ENCODE measurements around the gene EZR. TPM values are rescaled to one million over a fixed set of nuclear protein-coding genes. Genes with fewer than 3 reads are reported as not detected.
A peak's percentile ranks its signal among the peaks of the same experiment; 100 is the strongest.

Gene EZR
- total and polyA plus RNA-seq, 4 experiments from 2014 or later: 260 to 277 (median 266) TPM

DNA sequence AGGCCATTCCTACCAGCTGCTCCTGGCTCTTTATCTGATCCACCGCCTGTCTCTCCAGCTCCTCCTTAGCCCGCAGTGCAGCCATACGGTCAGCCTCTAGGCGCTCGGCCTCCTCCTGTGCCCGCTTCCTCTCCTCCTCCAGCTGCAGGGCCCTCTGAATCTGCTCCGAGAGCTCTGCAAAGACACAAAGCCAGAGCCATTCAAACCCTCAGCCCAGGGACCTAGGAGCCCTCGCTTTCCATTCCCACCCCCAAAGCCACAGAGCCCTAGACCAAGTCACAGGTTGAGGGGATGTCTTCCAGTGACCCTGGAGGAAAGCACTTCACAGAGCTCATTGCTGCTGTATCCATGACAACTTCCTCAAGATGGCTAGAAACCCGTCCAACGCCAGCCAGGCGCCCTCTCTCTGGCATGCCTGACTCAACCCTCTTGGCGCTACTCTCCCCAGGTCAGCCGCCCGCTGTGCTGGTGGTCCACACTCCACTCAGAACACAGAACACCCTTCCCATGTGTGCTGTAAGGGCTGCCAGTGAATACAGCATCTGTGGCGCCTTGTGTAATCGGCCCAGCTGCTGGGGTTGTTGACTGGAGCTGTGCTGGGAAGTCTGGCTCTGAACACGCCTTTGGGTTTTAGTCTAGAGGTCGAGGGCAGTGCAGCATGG lies 49.3 kb downstream of the EZR start:
- peak overlapping the region; percentile 69 to 94 (median 89) for H3K27ac Mint-ChIP-seq
- peaks cover 94% of the 10 kb centered on the region for H3K36me3 ChIP-seq (ENCODE audit: insufficient read depth, low read length)
- H3K4me3 ChIP-seq (ENCODE audit: low read length in 2 of 2): no peak overlapping the region
- peaks cover 0 to 10% (median 0%) of the 10 kb centered on the region in 8 donors for H3K9me3 Mint-ChIP-seq
- H3K27ac ChIP-seq (ENCODE audit: low read depth, low read length): no peak overlapping the region
- intact Hi-C loops (cut with micrococcal nuclease): no loop called here
- POLR2A ChIA-PET (ENCODE audit: partially characterized antibody): interaction anchor here (0.8 to 1.2 kb wide), 3 partner anchors 11 to 48 kb away, joined by 3 read pairs; no protein-coding TSS in a partner anchor
- peaks cover 31 to 58% (median 41%) of the 10 kb centered on the region in 4 donors for H3K4me1 Mint-ChIP-seq
- peaks cover 83 to 98% of the 10 kb centered on the region in 2 donors for H3K36me3 Mint-ChIP-seq
- H3K4me3 Mint-ChIP-seq: peak overlapping the region in 3 of 8 donors; percentile 17 to 68 (median 39)
- H3K4me1 ChIP-seq (ENCODE audit: insufficient read depth, low read length): peaks cover 42% of the 10 kb centered on the region
- DNase-seq: peak in 1 of 5 donors; percentile 2
- CTCF ChIA-PET (ENCODE audit: partially characterized antibody): interaction anchor here (0.6 to 2.7 kb wide), 4 partner anchors 22 to 790 kb away, joined by 3 to 10 read pairs (median 5); no protein-coding TSS in a partner anchor
- H3K9me3 ChIP-seq (ENCODE audit: control insufficient read depth in 1 of 2, low read length in 2 of 2): no peaks in the 10 kb centered on the region
- no peaks in the 10 kb centered on the region for H3K27me3 ChIP-seq (ENCODE audit: insufficient read depth, low read length)
- H3K27me3 Mint-ChIP-seq: no peaks in the 10 kb centered on the region

GRCh38 chr6:158769234-158769770 lies 49.9 kb downstream of the EZR start:
- intact Hi-C loops (cut with micrococcal nuclease): no loop called here

DNA sequence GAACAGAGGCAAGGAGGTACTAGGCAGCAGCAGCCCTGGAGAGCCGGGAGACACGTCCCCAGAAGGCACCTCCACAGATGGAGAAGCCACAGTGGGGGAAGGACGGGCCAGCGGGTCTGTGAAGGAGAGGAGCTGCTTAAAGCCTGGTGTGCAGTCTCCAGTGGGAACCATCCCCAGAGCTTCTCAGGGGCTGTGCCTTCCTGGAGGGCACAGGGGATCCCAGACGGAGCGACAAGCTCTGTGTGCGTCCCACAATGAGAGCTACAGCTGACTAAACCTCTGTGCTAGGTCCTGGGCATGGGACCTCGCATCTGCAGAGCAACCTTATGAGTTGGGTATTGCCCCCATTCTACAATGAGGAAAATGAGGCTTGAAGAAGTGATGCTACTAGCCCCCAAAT lies 50.7 kb downstream of the EZR start:
- peak in 1 of 5 donors; percentile 6 for DNase-seq
- Histone ChIP-seq H3K36me3 (ENCODE audit: insufficient read depth, low read length) (peaks cover 82% of the 10 kb centered on the region), H3K4me3 (ENCODE audit: low read length in 2 of 2) (no peak overlapping the region), H3K27me3 (ENCODE audit: insufficient read depth, low read length) (no peaks in the 10 kb centered on the region), H3K9me3 (ENCODE audit: control insufficient read depth in 1 of 2, low read length in 2 of 2) (no peaks in the 10 kb centered on the region), H3K27ac (ENCODE audit: low read depth, low read length) (no peak overlapping the region), H3K4me1 (ENCODE audit: insufficient read depth, low read length) (peaks cover 28% of the 10 kb centered on the region)
- POLR2A ChIA-PET (ENCODE audit: partially characterized antibody): interaction anchor here (1.0 to 1.5 kb wide), 5 partner anchors 9 to 231 kb away, joined by 3 to 4 read pairs (median 3); partner anchors contain the start of genes EZR and RSPH3
- Mint-ChIP-seq H3K27ac (peak overlapping the region in 4 of 7 donors; percentile 72 to 90 (median 82)), H3K27me3 (no peaks in the 10 kb centered on the region), H3K9me3 (peaks cover 0 to 10% (median 0%) of the 10 kb centered on the region in 8 donors), H3K4me3 (peak overlapping the region in 1 of 8 donors; percentile 30), H3K4me1 (peaks cover 22 to 53% (median 31%) of the 10 kb centered on the region in 4 donors), H3K36me3 (peaks cover 75 to 98% of the 10 kb centered on the region in 2 donors)
- intact Hi-C loops (cut with micrococcal nuclease): no loop called here
- CTCF ChIA-PET (ENCODE audit: partially characterized antibody): interaction anchor here (0.8 to 2.2 kb wide), 3 partner anchors 10 to 202 kb away, joined by 4 to 7 read pairs (median 4); no protein-coding TSS in a partner anchor

More at GRCh38 chr6:158769234-158769770, 49.9 kb downstream of the EZR start:
- DNase-seq: peak in 1 of 5 donors; percentile 6
- H3K27ac Mint-ChIP-seq: peak overlapping the region; percentile 69 to 90 (median 82)
- H3K9me3 Mint-ChIP-seq: peaks cover 0 to 10% (median 0%) of the 10 kb centered on the region in 8 donors
- Histone ChIP-seq H3K36me3 (ENCODE audit: insufficient read depth, low read length) (peaks cover 89% of the 10 kb centered on the region), H3K27me3 (ENCODE audit: insufficient read depth, low read length) (no peaks in the 10 kb centered on the region), H3K27ac (ENCODE audit: low read depth, low read length) (no peak overlapping the region), H3K4me1 (ENCODE audit: insufficient read depth, low read length) (peaks cover 37% of the 10 kb centered on the region), H3K4me3 (ENCODE audit: low read length in 2 of 2) (no peak overlapping the region), H3K9me3 (ENCODE audit: control insufficient read depth in 1 of 2, low read length in 2 of 2) (no peaks in the 10 kb centered on the region)
- no peaks in the 10 kb centered on the region for H3K27me3 Mint-ChIP-seq
- peaks cover 79 to 98% of the 10 kb centered on the region in 2 donors for H3K36me3 Mint-ChIP-seq
- ChIA-PET CTCF (ENCODE audit: partially characterized antibody) (interaction anchor here (0.6 to 2.2 kb wide), 3 partner anchors 201 to 789 kb away, joined by 3 to 7 read pairs (median 3); no protein-coding TSS in a partner anchor), POLR2A (ENCODE audit: partially characterized antibody) (interaction anchor here (0.8 to 1.5 kb wide), 6 partner anchors 8 to 50 kb away, joined by 3 read pairs; partner anchors contain the start of gene EZR)
- H3K4me1 Mint-ChIP-seq: peaks cover 26 to 58% (median 37%) of the 10 kb centered on the region in 4 donors
- H3K4me3 Mint-ChIP-seq: peak overlapping the region in 3 of 8 donors; percentile 29 to 68 (median 47)

GRCh38 chr6:158767709-158768108 lies 51.5 kb downstream of the EZR start:
- POLR2A ChIA-PET (ENCODE audit: partially characterized antibody): interaction anchor here (1.3 kb wide), 1 partner anchor 232 kb away, joined by 4 read pairs; the partner anchor contains the start of gene RSPH3
- Histone ChIP-seq H3K36me3 (ENCODE audit: insufficient read depth, low read length) (peaks cover 81% of the 10 kb centered on the region), H3K9me3 (ENCODE audit: control insufficient read depth in 1 of 2, low read length in 2 of 2) (no peaks in the 10 kb centered on the region), H3K4me1 (ENCODE audit: insufficient read depth, low read length) (peaks cover 21% of the 10 kb centered on the region), H3K4me3 (ENCODE audit: low read length in 2 of 2) (no peak overlapping the region), H3K27me3 (ENCODE audit: insufficient read depth, low read length) (no peaks in the 10 kb centered on the region), H3K27ac (ENCODE audit: low read depth, low read length) (no peak overlapping the region)
- peak in 1 of 5 donors; percentile 7 for DNase-seq
- Mint-ChIP-seq H3K4me3 (peak overlapping the region in 1 of 8 donors; percentile 46), H3K36me3 (peaks cover 72 to 98% of the 10 kb centered on the region in 2 donors), H3K4me1 (peaks cover 15 to 46% (median 24%) of the 10 kb centered on the region in 4 donors), H3K9me3 (peaks cover 0 to 10% (median 0%) of the 10 kb centered on the region in 8 donors), H3K27ac (peak overlapping the region in 4 of 7 donors; percentile 62 to 90 (median 77)), H3K27me3 (no peaks in the 10 kb centered on the region)
- CTCF ChIA-PET (ENCODE audit: partially characterized antibody): interaction anchor here (0.8 to 2.2 kb wide), 3 partner anchors 9 to 202 kb away, joined by 3 to 7 read pairs (median 4); no protein-coding TSS in a partner anchor
- intact Hi-C loops (cut with micrococcal nuclease): no loop called here

GRCh38 chr6:158766621-158767455 lies 52.3 kb downstream of the EZR start:
- H3K36me3 Mint-ChIP-seq: peaks cover 75 to 98% of the 10 kb centered on the region in 2 donors
- no peaks in the 10 kb centered on the region for H3K27me3 Mint-ChIP-seq
- H3K4me3 ChIP-seq (ENCODE audit: low read length in 2 of 2): no peak overlapping the region
- DNase-seq: no peak
- intact Hi-C loops (cut with micrococcal nuclease): no loop called here
- no peak overlapping the region for H3K27ac ChIP-seq (ENCODE audit: low read depth, low read length)
- H3K27me3 ChIP-seq (ENCODE audit: insufficient read depth, low read length): no peaks in the 10 kb centered on the region
- ChIA-PET CTCF (ENCODE audit: partially characterized antibody) (interaction anchor here (0.9 kb wide), 1 partner anchor 22 kb away, joined by 3 read pairs; no protein-coding TSS in a partner anchor), POLR2A (ENCODE audit: partially characterized antibody) (interaction anchor here (1.6 kb wide), 1 partner anchor 102 kb away, joined by 5 read pairs; no protein-coding TSS in a partner anchor)
- peaks cover 0 to 10% (median 0%) of the 10 kb centered on the region in 8 donors for H3K9me3 Mint-ChIP-seq
- peak overlapping the region in 5 of 7 donors; percentile 19 to 90 (median 66) for H3K27ac Mint-ChIP-seq
- H3K36me3 ChIP-seq (ENCODE audit: insufficient read depth, low read length): peaks cover 78% of the 10 kb centered on the region
- no peaks in the 10 kb centered on the region for H3K9me3 ChIP-seq (ENCODE audit: control insufficient read depth in 1 of 2, low read length in 2 of 2)
- peaks cover 10 to 40% (median 16%) of the 10 kb centered on the region in 4 donors for H3K4me1 Mint-ChIP-seq
- H3K4me1 ChIP-seq (ENCODE audit: insufficient read depth, low read length): peaks cover 12% of the 10 kb centered on the region
- H3K4me3 Mint-ChIP-seq: peak overlapping the region in 2 of 8 donors; percentile 17 to 35

- peaks cover 65 to 91% of the 10 kb centered on the region in 2 donors for H3K36me3 Mint-ChIP-seq
- DNase-seq: no peak
These were observed 53.6 kb downstream of the EZR start for GRCh38 chr6:158765499-158766068.

More at GRCh38 chr6:158765499-158766068, 53.6 kb downstream of the EZR start:
- Histone ChIP-seq H3K27ac (ENCODE audit: low read depth, low read length) (no peak overlapping the region), H3K36me3 (ENCODE audit: insufficient read depth, low read length) (peaks cover 66% of the 10 kb centered on the region), H3K9me3 (ENCODE audit: control insufficient read depth in 1 of 2, low read length in 2 of 2) (no peaks in the 10 kb centered on the region), H3K27me3 (ENCODE audit: insufficient read depth, low read length) (no peaks in the 10 kb centered on the region), H3K4me3 (ENCODE audit: low read length in 2 of 2) (no peak overlapping the region), H3K4me1 (ENCODE audit: insufficient read depth, low read length) (no peaks in the 10 kb centered on the region)
- Mint-ChIP-seq H3K27me3 (no peaks in the 10 kb centered on the region), H3K9me3 (peaks cover 0 to 5% (median 0%) of the 10 kb centered on the region in 8 donors), H3K27ac (peak overlapping the region in 3 of 7 donors; percentile 52 to 90 (median 77)), H3K4me3 (no peak overlapping the region), H3K4me1 (peaks cover 2 to 31% (median 4%) of the 10 kb centered on the region in 4 donors)
- ChIA-PET POLR2A (ENCODE audit: partially characterized antibody) (interaction anchor here (1.4 to 1.6 kb wide), 3 partner anchors 23 to 103 kb away, joined by 4 to 5 read pairs (median 5); no protein-coding TSS in a partner anchor), CTCF (ENCODE audit: partially characterized antibody) (interaction anchor here (0.7 kb wide), 1 partner anchor 61 kb away, joined by 3 read pairs; no protein-coding TSS in a partner anchor)
- intact Hi-C loops (cut with micrococcal nuclease): no loop called here
